PFSK-1 (cell line): Measurements from ENCODE around the gene CES2.

Source experiments
- FOXP2 ChIP-seq: optimal IDR thresholded peaks from 2 replicates; pipeline ENCODE3; 2011; ENCODE audit warnings: borderline replicate concordance, control low read depth, inconsistent platforms; ENCODE audit not compliant: insufficient read depth; ENCODE audit errors: extremely low read length, extremely low read depth
- POLR2AphosphoS5 ChIP-seq: IDR thresholded peaks from 2 replicates; pipeline ENCODE4 v1.6.1; 2012; ENCODE audit warnings: low read depth, mild to moderate bottlenecking, control low read depth, low read length, moderate library complexity
- SIN3A ChIP-seq: IDR thresholded peaks from 2 replicates; pipeline ENCODE4 v1.6.1; 2012; ENCODE audit warnings: mild to moderate bottlenecking, low read length, moderate library complexity, borderline replicate concordance; ENCODE audit not compliant: insufficient read depth
- TAF1 ChIP-seq: IDR thresholded peaks from 2 replicates; pipeline ENCODE4 v1.6.1; 2012; ENCODE audit warnings: low read length, control low read depth, borderline replicate concordance; ENCODE audit not compliant: insufficient read depth
- TF ChIP-seq, protein P1 (sequence below), 2 experiments: IDR thresholded peaks; 2 replicates each; pipeline versions ENCODE4 v1.6.1 to v1.8.0; 2011 to 2012; ENCODE audit warnings: low read depth in 2 of 2, low read length in 2 of 2, control low read depth in 1 of 2, inconsistent platforms in 1 of 2, mild to moderate bottlenecking in 1 of 2, moderate library complexity in 1 of 2; ENCODE audit not compliant: insufficient read depth in 1 of 2

DNA sequence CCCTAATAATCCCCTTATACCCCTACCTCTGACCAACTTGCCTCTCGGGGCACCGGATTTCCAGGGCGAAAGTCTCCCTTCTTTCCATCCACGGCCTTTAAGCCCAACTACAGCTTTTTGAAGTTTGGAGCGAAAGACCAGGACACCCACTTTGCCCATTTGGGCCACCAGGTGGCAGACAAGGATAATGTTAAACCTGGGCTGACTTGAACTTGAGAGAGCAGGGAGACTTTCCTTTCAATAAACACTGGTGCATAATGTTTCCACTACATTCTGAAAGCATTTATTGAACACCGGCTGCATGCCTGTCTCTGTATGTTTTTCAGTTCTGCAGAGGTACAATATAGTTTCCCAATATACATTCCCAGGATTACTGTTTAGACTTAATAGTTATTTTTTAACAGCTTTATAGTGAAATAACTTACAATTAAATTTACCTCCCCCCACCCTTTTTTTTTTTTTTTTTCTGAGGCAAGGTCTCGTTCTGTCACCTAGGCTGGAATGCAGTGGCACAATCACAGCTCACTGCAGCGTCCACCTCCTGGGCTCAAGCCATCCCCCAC, 18.9 kb downstream of the CES2 start:
- no peak for TF ChIP-seq TAF1
- no peak for TF ChIP-seq FOXP2
- TF ChIP-seq POLR2AphosphoS5: no peak
- TF ChIP-seq, protein P1, sequence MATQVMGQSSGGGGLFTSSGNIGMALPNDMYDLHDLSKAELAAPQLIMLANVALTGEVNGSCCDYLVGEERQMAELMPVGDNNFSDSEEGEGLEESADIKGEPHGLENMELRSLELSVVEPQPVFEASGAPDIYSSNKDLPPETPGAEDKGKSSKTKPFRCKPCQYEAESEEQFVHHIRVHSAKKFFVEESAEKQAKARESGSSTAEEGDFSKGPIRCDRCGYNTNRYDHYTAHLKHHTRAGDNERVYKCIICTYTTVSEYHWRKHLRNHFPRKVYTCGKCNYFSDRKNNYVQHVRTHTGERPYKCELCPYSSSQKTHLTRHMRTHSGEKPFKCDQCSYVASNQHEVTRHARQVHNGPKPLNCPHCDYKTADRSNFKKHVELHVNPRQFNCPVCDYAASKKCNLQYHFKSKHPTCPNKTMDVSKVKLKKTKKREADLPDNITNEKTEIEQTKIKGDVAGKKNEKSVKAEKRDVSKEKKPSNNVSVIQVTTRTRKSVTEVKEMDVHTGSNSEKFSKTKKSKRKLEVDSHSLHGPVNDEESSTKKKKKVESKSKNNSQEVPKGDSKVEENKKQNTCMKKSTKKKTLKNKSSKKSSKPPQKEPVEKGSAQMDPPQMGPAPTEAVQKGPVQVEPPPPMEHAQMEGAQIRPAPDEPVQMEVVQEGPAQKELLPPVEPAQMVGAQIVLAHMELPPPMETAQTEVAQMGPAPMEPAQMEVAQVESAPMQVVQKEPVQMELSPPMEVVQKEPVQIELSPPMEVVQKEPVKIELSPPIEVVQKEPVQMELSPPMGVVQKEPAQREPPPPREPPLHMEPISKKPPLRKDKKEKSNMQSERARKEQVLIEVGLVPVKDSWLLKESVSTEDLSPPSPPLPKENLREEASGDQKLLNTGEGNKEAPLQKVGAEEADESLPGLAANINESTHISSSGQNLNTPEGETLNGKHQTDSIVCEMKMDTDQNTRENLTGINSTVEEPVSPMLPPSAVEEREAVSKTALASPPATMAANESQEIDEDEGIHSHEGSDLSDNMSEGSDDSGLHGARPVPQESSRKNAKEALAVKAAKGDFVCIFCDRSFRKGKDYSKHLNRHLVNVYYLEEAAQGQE (IDR thresholded peaks at IDR 0.05; ENCODE audit: insufficient read depth in 1 of 2, low read depth in 2 of 2, low read length in 2 of 2): no peak
- TF ChIP-seq SIN3A: no peak
